Upper lobe of right lung (tissue), 1 donor: ENCODE results near the gene CEPT1. TPM values are rescaled to one million over a fixed set of nuclear protein-coding genes. Genes with fewer than 3 reads are reported as not detected.
"Not testable (repeated sequence)": the region's sequence is repeated elsewhere in the genome, so short reads cannot be mapped to it uniquely, and the experiment has no call there.

Experiments
- ATAC-seq: fragments of 200-7000 bp; cut with Tn5 transposase; one replicate; pipeline ENCODE4 v1.9.1; 2020; ENCODE audit warnings: mild to moderate bottlenecking, moderate library complexity
- DNase-seq: peaks from one replicate; pipeline ENCODE4 v3.0.0-alpha.2; 2020
- H3K27ac ChIP-seq: fragments of 200-600 bp; one replicate; pipeline ENCODE4 v1.8.0; 2022
- H3K27me3 ChIP-seq: fragments of 200-600 bp; one replicate; pipeline ENCODE4 v1.8.0; 2022; ENCODE audit warnings: mild to moderate bottlenecking
- H3K36me3 ChIP-seq: fragments of 200-600 bp; one replicate; pipeline ENCODE4 v1.8.0; 2022
- H3K4me1 ChIP-seq: fragments of 200-600 bp; one replicate; pipeline ENCODE4 v1.8.0; 2022
- H3K4me3 ChIP-seq: fragments of 200-600 bp; one replicate; pipeline ENCODE4 v1.8.0; 2022; ENCODE audit warnings: mild to moderate bottlenecking
- H3K9me3 ChIP-seq: fragments of 200-600 bp; one replicate; pipeline ENCODE4 v1.8.0; 2022
- intact Hi-C: fragments of 100-400 bp; cut with DNase I; formaldehyde crosslinking; loops from one replicate; pipeline ENCODE4 v1.11.0; 2022
- long read RNA-seq: library from polyadenylated mRNA; unstranded; transcript quantifications from one replicate; pipeline ENCODE4 v2.0.0, GENCODE V29; 2021
- total RNA-seq: library from RNA; stranded (reverse); fragmentation: NEBNext Ultra II Directional; extraction: Animal tissue kit (Norgen Biotek cat#: 25700); gene quantifications from one replicate; pipeline ENCODE4 v1.2.1, GENCODE V29; 2021
- TF ChIP-seq, protein P1 (sequence below): fragments of 200-600 bp; IDR thresholded peaks from one replicate; pipeline ENCODE4 v1.8.0; 2022; ENCODE audit warnings: antibody characterized with exemption
- donor health status: DM: no; HTN: yes; CAD: no; lungs with severe emphysema.

The CEPT1 gene
- total RNA-seq = 57.6 TPM
- long read RNA-seq, full-length matches to known transcripts = 43 of 47 reads
- long read RNA-seq, partial matches to known transcripts = 2 of 47 reads
- long read RNA-seq, other reads (novel, unspliced or antisense) = 2 of 47 reads

DNA sequence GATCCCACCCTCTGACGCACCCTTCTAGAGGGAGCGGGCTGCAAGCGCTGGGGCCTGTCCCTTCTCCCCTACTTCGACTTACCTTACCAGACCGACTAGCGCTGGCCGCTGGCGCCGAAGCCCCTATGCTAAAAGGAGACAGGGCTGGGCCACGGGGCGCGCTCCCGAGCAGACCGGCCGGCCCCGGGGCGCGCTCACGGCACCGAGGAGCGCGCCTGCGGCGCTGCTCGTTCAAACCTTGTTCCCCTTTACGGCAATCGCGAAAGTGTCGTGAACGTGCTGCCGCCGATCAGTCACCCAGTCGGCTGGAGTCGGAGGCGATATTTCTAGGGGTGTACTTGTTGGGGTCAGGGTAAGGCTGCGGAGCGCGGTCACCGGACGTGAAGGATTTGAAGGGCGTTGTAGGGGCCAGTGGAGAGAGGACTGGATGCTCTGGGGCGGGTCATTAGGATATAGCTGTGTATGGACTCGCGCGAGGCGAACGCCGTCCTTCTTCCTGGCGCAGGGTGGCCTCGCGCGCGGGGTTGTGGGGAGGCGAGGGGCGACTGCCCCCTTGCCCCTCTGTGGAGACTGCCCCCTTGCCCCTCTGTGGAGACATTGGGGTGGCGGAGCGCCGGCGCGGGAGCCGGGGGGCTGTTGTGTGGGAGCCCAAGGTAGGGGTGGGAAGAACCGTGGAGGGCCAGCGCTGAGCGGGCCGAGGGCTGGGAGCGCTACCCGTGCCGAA lies at the start of gene CEPT1, which contains the start of gene DRAM2:
Gene CEPT1, plus strand, starts transcription at position 268 of the 724 bp plus-strand sequence. CDS start 7,492 bp downstream, outside the sequence.
Gene DRAM2, minus strand, starts transcription at position 138 of the 724 bp plus-strand sequence. CDS start 8,539 bp downstream, outside the sequence.
- ATAC-seq = peak; percentile 98
- H3K4me3 ChIP-seq = peak within 1 kb of the TSS; percentile 87
- intact Hi-C loops = no loop called here
- H3K27ac ChIP-seq = peak within 1 kb of the TSS; percentile 95
- peaks cover 30% of the 10 kb centered on the region for H3K36me3 ChIP-seq
- DNase-seq = peak; percentile 96
- no peaks in the 10 kb centered on the region for H3K27me3 ChIP-seq
- peaks cover 23% of the 10 kb centered on the region for H3K4me1 ChIP-seq
- TF ChIP-seq, protein P1, sequence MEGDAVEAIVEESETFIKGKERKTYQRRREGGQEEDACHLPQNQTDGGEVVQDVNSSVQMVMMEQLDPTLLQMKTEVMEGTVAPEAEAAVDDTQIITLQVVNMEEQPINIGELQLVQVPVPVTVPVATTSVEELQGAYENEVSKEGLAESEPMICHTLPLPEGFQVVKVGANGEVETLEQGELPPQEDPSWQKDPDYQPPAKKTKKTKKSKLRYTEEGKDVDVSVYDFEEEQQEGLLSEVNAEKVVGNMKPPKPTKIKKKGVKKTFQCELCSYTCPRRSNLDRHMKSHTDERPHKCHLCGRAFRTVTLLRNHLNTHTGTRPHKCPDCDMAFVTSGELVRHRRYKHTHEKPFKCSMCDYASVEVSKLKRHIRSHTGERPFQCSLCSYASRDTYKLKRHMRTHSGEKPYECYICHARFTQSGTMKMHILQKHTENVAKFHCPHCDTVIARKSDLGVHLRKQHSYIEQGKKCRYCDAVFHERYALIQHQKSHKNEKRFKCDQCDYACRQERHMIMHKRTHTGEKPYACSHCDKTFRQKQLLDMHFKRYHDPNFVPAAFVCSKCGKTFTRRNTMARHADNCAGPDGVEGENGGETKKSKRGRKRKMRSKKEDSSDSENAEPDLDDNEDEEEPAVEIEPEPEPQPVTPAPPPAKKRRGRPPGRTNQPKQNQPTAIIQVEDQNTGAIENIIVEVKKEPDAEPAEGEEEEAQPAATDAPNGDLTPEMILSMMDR = no peak
- no peaks in the 10 kb centered on the region for H3K9me3 ChIP-seq

DNA sequence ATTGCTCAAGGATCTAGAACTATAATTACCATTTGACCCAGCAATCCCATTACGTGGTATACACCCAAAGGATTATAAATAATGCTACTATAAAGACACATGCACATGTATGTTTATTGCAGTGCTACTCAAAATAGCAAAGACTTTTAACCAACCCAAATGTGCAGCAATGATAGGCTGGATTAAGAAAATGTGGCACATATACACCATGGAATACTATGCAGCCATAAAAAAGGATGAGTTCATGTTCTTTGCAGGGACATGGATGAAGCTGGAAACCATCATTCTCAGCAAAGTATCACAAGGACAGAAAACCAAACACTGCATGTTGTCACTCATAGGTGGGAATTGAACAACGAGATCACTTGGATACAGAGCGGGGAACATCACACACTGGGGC lies 44.6 kb upstream of the CEPT1 start:
- H3K9me3 ChIP-seq = peaks cover 14% of the 10 kb centered on the region
- H3K36me3 ChIP-seq, H3K4me3 ChIP-seq, ATAC-seq, H3K4me1 ChIP-seq, intact Hi-C loops, H3K27ac ChIP-seq, H3K27me3 ChIP-seq, DNase-seq: not testable (repeated sequence)

DNA sequence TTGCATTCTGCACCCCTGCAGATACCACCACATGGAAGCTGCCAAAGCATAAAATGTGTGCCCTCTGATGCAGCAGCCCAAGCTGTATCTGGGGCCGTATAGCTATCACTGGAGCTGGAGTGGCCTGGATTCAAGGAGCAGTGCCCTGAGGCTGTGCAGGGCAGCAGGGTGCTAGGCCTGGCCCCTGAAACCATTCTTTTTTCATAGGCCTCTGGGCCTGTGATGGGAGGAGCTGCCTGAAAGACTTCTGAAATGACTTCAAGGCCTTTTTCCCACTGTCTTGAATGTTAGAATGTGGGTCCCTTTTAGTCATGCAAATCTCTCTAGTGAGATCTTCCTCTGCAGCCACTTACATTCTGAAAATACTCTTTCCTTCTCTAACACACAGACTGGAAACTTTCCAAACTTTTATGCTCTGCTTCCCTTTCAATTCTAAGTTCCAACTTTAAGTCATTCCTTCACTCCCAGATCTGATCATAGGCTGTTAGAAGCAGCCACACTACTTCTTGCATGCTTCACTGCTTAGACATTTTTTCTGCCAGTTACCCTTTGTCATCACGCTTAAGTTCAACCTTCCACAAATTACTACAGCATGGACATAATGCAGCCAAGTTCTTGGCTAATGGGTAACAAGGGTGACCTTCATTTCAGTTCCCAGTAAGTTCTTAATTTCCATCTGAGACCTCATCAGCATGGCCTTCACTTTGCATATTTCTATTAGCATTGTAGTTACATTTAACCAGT lies 42.5 kb upstream of the CEPT1 start:
- Histone ChIP-seq H3K36me3 (no peaks in the 10 kb centered on the region), H3K4me3 (no peak overlapping the region), H3K4me1 (no peaks in the 10 kb centered on the region), H3K9me3 (peaks cover 15% of the 10 kb centered on the region), H3K27ac (no peak overlapping the region), H3K27me3 (no peaks in the 10 kb centered on the region)
- ATAC-seq = no peak
- TF ChIP-seq, protein P1 = no peak
- intact Hi-C loops = no loop called here
- DNase-seq = no peak

DNA sequence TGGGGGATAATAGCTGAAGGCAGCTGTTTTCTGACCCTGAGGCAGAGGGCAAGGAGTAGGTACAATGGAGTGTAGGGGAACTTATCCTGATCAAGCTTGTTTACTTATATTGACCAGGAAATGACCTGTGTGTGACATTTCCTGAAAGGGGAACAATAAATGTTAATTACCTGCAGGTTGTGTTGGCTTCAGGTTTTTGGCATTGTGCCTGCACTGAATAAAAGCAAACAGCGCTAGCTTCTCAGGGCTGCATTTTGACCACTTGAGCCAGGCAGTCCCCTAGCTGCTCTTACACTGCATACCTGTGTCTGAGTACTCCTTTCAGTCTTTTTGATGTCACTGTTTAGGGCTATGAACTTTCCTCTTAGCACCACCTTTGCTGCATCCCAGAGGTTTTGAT lies 40.7 kb upstream of the CEPT1 start:
- ATAC-seq (no peak), DNase-seq (no peak)
- H3K27ac ChIP-seq = no peak overlapping the region
- no peak overlapping the region for H3K4me3 ChIP-seq
- H3K36me3 ChIP-seq = no peaks in the 10 kb centered on the region
- peaks cover 14% of the 10 kb centered on the region for H3K9me3 ChIP-seq
- TF ChIP-seq, protein P1 = no peak
- intact Hi-C loops = no loop called here
- no peaks in the 10 kb centered on the region for H3K4me1 ChIP-seq
- H3K27me3 ChIP-seq = no peaks in the 10 kb centered on the region

DNA sequence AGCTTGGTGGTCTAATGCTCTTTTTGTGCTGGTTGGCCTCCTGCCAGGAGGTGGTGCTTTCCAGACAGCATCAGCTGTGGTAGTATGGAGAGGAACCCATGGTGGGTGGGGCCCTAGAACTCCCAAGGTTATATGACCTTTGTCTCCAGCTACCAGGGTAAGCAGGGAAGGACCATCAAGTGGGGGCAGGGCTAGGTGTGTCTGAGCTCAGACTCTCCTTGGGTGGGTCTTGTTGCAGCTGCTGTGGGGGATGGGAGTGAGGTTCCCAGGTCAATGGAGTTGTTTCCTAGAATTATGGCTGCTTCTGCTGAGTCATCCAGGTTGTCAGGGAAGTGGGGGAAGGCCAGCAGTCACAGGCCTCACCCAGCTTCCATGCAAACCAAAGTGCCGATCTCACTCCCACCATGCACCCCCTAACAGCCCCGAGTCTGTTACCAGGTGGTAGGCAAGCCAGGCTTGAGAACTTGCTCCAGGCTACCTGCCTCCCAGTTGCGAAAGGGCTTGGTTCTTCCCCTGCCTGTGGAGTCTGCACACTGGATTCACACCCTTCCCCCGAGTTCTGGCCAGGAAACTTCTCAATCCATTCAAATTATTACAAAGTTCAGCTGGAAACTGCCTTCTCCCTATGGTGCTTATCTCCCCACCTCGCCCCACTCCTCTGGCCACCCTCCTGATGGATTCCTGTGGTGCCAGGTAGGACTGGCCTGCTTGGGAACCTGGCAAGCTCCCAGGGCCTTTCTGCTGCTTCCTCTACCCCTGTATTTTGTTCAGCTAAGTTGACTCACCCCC lies 38.0 kb upstream of the CEPT1 start:
- Histone ChIP-seq H3K27ac (no peak overlapping the region), H3K27me3 (no peaks in the 10 kb centered on the region), H3K9me3 (peaks cover 12% of the 10 kb centered on the region), H3K4me3 (no peak overlapping the region), H3K4me1 (no peaks in the 10 kb centered on the region), H3K36me3 (no peaks in the 10 kb centered on the region)
- ATAC-seq = no peak
- intact Hi-C loops = no loop called here
- TF ChIP-seq, protein P1 = no peak
- DNase-seq = no peak
